HCEC 1CT (cell line): ENCODE data around the gene NMBR.
A peak's percentile ranks its signal among the peaks of the same experiment; 100 is the strongest.
"Not testable (repeated sequence)": the region's sequence is repeated elsewhere in the genome, so short reads cannot be mapped to it uniquely, and the experiment has no call there.

Experiments used
- DNase-seq: peaks from one replicate; pipeline ENCODE4 v3.0.0-alpha.2; 2017

NMBR gene

GRCh38 chr6:142146828-142147662 is at the start of gene NMBR, which contains the start of gene VTA1:
NMBR (minus strand) TSS chr6:142147122; CDS start chr6:142088658, 58,464 bp downstream.
VTA1 (plus strand) TSS chr6:142147263; CDS start chr6:142147288, 25 bp downstream.
- DNase-seq = peak; percentile 100

DNA sequence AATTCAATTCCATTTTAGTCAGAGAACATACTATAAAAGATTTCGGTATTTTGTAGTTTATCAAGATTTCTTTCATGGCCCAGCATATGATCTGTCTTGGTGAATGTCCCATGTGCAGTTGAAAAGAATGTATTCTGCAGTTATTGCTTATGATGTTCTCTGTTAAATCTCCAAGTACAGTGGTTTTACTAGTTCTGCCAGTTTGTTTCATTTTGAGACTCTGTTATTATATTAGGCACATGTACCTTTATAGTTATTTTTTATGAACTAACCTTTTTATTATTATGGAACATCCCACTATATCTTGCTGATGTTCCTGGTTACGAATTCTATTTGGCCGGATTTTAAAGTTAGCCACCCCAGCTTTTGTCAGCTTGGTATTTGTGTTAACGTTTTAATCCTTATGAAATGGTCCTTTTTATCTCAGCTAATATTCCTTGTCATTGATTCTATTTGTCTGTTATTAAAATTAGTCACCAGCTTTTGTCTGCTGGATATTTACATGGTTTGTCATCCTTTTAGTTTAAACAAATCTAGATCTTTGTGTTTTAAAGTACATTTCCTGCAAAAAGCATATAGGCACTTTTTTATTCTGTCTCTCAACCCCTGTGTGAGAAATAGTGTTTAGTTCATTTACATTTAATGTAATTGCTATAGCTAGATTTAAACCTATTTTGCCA is 49.1 kb upstream of the NMBR start:
- peak; percentile 44 for DNase-seq

GRCh38 chr6:142193621-142194020 is 46.7 kb upstream of the NMBR start:
- DNase-seq = no peak

- DNase-seq = no peak
Measured at GRCh38 chr6:142192343-142192742, 45.4 kb upstream of the NMBR start.

- DNase-seq = no peak
Measured at GRCh38 chr6:142189057-142189456, 42.1 kb upstream of the NMBR start.

- DNase-seq = not testable (repeated sequence)
Measured at GRCh38 chr6:142188341-142188740, 41.4 kb upstream of the NMBR start.

- peak; percentile 68 for DNase-seq
Measured at GRCh38 chr6:142187209-142187608, 40.3 kb upstream of the NMBR start.

DNA sequence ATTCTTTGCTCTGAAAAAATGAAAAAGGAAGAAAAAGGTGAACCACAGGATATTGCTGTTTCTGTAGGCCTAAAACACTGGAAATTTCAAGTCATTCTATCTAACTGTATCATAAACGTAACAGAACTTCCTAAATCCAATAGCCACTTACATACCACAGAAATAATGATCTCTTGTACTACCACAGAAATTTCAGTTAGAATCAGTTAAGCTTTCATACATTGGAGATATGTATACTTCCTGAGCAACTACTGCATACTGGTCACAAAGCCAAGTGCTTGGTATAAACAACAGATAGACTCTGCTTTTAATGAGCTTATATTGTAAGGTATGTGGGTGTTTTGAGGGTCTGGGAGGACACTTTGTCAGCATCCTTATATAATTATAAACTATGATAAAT is 38.7 kb upstream of the NMBR start:
- no peak for DNase-seq

- DNase-seq = no peak
Measured at GRCh38 chr6:142184307-142184706, 37.4 kb upstream of the NMBR start.

DNA sequence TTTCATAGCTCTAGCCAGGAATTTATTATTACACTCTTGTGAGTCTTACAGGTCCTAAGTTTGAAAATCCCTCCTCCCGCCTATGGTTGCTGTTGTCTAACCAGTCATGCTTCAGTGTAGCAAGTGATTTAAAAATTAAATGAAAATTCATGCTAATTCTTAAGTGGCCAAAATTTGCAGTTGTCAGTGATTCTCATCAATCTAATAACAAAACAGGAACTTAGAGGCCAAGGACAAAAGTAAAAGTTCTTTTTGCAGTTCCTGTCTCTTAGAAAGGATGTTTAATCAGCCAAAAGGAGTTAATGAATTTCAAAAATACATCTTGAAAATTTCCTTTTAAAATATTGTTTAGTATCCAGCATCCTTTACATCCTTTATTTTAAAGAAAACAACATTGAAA is 36.4 kb upstream of the NMBR start:
- no peak for DNase-seq

- no peak for DNase-seq
Measured at GRCh38 chr6:142182004-142182403, 35.1 kb upstream of the NMBR start.

DNA sequence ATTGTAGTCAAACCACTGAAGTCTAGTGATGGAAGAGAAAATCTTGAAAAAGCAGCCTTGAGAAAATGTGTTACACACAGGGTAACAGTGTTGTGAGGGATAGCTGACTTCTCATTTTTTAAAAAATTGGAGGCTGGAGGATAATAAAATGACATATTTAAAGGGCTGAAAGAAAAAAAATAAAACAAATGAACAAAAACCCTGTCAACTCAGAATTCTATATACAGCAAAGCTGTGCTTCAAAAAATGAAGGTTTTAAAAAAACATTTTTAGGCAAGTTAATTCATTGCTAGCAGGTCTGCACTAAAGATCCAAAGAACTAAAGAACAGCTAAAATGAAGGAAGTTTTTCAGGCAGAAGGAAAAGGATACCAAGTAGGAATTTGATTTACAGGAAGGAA is 31.2 kb upstream of the NMBR start:
- DNase-seq = no peak

- no peak for DNase-seq
Measured at GRCh38 chr6:142174703-142175102, 27.8 kb upstream of the NMBR start.

- DNase-seq = no peak
Measured at GRCh38 chr6:142173980-142174379, 27.1 kb upstream of the NMBR start.

DNA sequence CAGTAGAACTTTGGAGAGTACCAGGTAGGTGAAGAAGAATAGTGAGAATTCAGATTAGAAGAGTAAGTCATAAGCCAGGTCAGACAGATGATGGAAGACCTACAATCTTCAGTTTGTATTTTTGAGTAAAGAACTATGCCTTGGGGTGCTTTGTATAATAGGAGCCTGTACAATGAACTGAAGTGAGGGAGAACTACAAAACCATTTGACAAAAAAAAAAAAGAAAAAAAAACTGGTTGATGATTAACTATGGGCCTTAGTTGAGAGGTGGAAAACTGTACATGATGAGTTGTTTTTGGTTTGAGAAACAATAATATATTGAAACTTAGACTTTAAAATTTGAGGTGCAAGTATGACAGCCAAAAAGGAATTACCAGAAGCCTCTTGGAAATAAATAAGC is 25.8 kb upstream of the NMBR start:
- DNase-seq = no peak

GRCh38 chr6:142171351-142171750 is 24.4 kb upstream of the NMBR start:
- no peak for DNase-seq

DNA sequence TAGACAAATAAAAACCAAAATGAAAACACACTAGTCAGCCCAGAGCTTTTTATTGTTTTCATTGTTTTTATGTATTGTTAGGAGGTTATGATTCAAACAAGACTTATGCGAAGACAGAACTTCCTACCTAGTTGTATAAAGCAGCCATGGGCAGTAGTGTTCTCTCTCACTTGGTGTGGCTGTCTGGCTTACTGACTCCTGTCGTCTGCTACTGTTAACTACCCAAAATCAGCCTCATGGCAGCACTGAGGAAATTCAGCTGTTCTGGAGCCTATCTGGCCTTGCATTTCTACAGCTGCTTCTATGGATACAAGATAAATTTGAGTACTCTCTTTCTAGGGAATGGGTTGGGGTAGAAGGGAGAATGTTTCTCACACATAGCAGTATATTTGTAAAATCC is 20.6 kb upstream of the NMBR start:
- DNase-seq = no peak

DNA sequence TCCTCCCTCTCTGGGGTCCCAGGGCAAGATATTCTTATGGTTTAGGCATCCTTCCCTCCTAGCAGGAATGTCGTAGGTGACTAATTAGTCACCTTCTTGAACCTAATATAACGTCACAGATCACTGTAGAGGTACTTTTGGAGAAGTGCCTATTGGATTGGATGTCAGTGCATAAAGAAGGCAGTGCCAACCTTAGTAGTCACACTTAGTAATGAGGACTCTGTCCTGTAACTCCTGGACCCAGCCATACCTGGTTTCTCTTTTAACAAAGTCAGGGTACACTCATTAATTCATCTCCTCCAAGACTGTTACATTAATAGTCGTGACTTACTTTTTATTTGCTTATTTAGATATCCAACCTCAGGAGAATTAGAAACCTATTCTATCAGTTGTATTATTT is 20.1 kb upstream of the NMBR start:
- no peak for DNase-seq

- no peak for DNase-seq
Measured at GRCh38 chr6:142165227-142165626, 18.3 kb upstream of the NMBR start.

DNA sequence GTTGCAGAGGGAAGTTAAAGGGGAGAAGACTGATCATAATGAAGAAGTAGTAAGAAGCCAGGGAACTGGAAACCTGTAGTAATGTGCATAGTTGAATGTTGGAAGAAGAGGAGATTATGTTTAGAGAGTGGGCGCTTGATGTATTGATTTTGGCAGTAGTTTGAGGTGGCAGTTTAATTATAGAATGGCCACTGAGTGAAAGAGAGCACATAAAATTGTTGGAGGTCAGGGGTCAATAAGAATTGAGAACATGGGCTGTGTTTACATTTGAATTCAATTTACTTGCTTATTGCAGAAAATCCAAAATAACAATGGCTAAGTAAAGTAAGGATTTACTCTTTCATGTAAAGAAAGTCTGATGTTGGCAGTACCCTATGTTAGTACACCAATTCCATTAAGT is 15.9 kb upstream of the NMBR start:
- DNase-seq = no peak

GRCh38 chr6:142156758-142157068 is 9.8 kb upstream of the NMBR start:
- not testable (repeated sequence) for DNase-seq

DNA sequence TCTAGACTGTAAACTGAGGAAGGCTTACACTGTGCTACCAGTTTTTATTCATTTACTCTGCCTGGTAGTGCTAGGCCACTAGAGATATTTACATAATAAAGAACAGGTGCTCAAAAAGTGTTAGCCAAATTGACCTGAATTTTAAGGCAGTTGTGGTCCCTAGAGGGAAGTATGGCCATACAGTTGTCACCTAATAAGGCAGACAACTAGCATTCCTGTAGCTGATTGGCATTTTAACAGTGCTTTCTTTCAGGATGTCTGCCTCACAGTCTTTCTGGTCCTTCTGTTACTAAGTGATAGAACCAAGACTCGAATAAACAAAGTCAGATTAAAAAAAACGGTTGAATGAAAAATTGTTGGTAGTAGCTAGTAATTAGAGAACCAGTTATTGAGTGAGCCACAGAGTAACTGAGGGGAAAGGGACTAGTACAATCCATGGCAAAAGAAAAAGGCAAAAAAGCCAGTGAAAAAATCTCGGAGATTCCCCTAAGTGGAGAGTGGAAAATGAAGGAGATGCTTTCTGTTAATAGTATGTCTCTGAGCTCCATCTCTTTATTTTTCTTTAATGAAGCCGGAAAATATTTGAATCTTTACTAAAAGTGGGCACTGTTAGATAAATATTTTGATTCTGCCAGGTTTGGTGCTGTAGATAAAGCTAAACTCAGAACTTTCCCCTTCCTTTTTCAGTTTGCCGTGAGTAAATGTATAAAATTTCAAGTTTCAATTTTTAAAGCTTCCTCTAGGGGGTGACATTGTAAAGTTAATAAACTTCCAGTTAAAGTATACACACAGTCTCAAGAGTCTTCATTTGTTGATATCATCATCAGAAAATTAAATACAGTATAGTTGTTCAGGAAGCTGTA is 9.2 kb upstream of the NMBR start:
- peak; percentile 22 for DNase-seq

DNA sequence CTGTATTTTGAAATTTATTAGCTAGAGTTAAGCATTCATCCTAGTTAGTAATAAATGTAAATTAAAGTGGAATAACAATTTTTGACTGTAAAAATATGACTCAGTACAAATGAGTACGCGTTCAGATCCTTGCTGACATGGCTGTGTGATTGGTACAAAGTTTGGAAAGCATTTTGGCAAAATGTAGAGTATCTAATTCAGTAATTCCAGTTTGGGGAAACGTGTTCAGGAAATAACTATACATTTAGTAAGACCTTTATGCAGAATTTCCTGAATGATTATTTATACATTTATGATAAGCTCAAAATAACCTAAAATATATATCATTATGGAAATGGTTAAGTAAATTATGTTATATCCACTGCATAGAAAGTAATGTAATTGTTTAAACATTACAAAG is 8.2 kb upstream of the NMBR start:
- DNase-seq = no peak

GRCh38 chr6:142154336-142154735 is 7.4 kb upstream of the NMBR start:
- DNase-seq = no peak
